Trophoblast cell (in vitro differentiated cells and primary cell): ENCODE results near the gene FBXO24.
A peak's percentile ranks its signal among the peaks of the same experiment; 100 is the strongest.

ENCODE experiments used
- DNase-seq, 2 donors: peaks; one replicate each; pipeline ENCODE4 v3.0.0-alpha.2; 2016
- H2AFZ ChIP-seq: 2 replicates; pipeline ENCODE4 v1.6.1; 2013; ENCODE audit warnings: low read length, moderate library complexity, mild to moderate bottlenecking; ENCODE audit not compliant: insufficient read depth, poor library complexity
- H2AK5ac ChIP-seq: 2 replicates; pipeline ENCODE4 v1.6.1; 2013; ENCODE audit warnings: mild to moderate bottlenecking, low read length
- H2BK120ac ChIP-seq: 2 replicates; pipeline ENCODE4 v1.6.1; 2013; ENCODE audit warnings: low read length, mild to moderate bottlenecking, moderate library complexity; ENCODE audit not compliant: insufficient read depth, poor library complexity
- H2BK12ac ChIP-seq: 2 replicates; pipeline ENCODE4 v1.6.1; 2013; ENCODE audit warnings: mild to moderate bottlenecking, low read length, moderate library complexity
- H2BK5ac ChIP-seq: 2 replicates; pipeline ENCODE4 v1.6.1; 2013; ENCODE audit warnings: low read length, low read depth, moderate library complexity, mild to moderate bottlenecking; ENCODE audit not compliant: poor library complexity
- H3K14ac ChIP-seq: 2 replicates; pipeline ENCODE4 v1.6.1; 2013; ENCODE audit warnings: mild to moderate bottlenecking, low read length
- H3K18ac ChIP-seq: 2 replicates; pipeline ENCODE4 v1.6.1; 2013; ENCODE audit warnings: mild to moderate bottlenecking, low read length
- H3K23ac ChIP-seq: 2 replicates; pipeline ENCODE4 v1.6.1; 2013; ENCODE audit warnings: low read length
- H3K27ac ChIP-seq: 2 replicates; pipeline ENCODE4 v1.5.1; 2013; ENCODE audit warnings: low read depth, mild to moderate bottlenecking, inconsistent platforms, low read length, moderate library complexity
- H3K27me3 ChIP-seq: 2 replicates; pipeline ENCODE4 v1.6.1; 2013; ENCODE audit warnings: inconsistent platforms, mild to moderate bottlenecking, low read length, moderate library complexity; ENCODE audit not compliant: insufficient read depth
- H3K36me3 ChIP-seq, 2 experiments: 1 replicate in 1 of 2; 2 replicates in 1 of 2; pipeline ENCODE4 v1.6.1; 2013; ENCODE audit warnings: low read length in 2 of 2, mild to moderate bottlenecking in 2 of 2, moderate library complexity in 1 of 2; ENCODE audit not compliant: insufficient read depth in 2 of 2, control insufficient read depth in 1 of 2
- H3K4ac ChIP-seq: 2 replicates; pipeline ENCODE4 v1.6.1; 2013; ENCODE audit warnings: low read depth, mild to moderate bottlenecking, low read length, moderate library complexity
- H3K4me1 ChIP-seq, 2 experiments: 1 replicate in 1 of 2; 2 replicates in 1 of 2; pipeline ENCODE4 v1.6.1; 2013; ENCODE audit warnings: low read length in 2 of 2, mild to moderate bottlenecking in 2 of 2, moderate library complexity in 1 of 2; ENCODE audit not compliant: insufficient read depth in 2 of 2, control insufficient read depth in 1 of 2
- H3K4me2 ChIP-seq: 2 replicates; pipeline ENCODE4 v1.6.1; 2013; ENCODE audit warnings: inconsistent platforms, mild to moderate bottlenecking, low read length, moderate library complexity
- H3K4me3 ChIP-seq: 2 replicates; pipeline ENCODE4 v1.5.1; 2013; ENCODE audit warnings: mild to moderate bottlenecking, low read depth, low read length, inconsistent platforms
- H3K79me1 ChIP-seq: one replicate; pipeline ENCODE4 v1.6.1; 2013; ENCODE audit warnings: low read length
- H3K79me2 ChIP-seq: 2 replicates; pipeline ENCODE4 v1.6.1; 2013; ENCODE audit warnings: low read length, mild to moderate bottlenecking; ENCODE audit not compliant: control insufficient read depth, insufficient read depth, poor library complexity
- H3K9ac ChIP-seq: 2 replicates; pipeline ENCODE4 v1.6.1; 2013; ENCODE audit warnings: mild to moderate bottlenecking, low read length
- H3K9me3 ChIP-seq: 2 replicates; pipeline ENCODE4 v1.6.1; 2013; ENCODE audit warnings: low read depth, mild to moderate bottlenecking, control low read depth, inconsistent platforms, low read length; ENCODE audit not compliant: insufficient read depth
- H4K12ac ChIP-seq: 2 replicates; pipeline ENCODE4 v1.6.1; 2013; ENCODE audit warnings: low read depth, mild to moderate bottlenecking, low read length, moderate library complexity
- H4K8ac ChIP-seq: 2 replicates; pipeline ENCODE4 v1.6.1; 2013; ENCODE audit warnings: low read depth, mild to moderate bottlenecking, low read length, moderate library complexity
- H4K91ac ChIP-seq: one replicate; pipeline ENCODE4 v1.6.1; 2013; ENCODE audit warnings: low read depth, mild to moderate bottlenecking, low read length, moderate library complexity
- WGBS: extraction: QIAGEN DNeasy Blood & Tissue Kit; methylation state at CpG from one replicate; pipeline ENCODE4 v1.1.7; 2013; ENCODE audit warnings: missing lambda C conversion rate; ENCODE audit not compliant: insufficient read length, insufficient coverage; ENCODE audit errors: extremely low coverage; 5-methylcytosine and 5-hydroxymethylcytosine counted together

The FBXO24 gene

GRCh38 chr7:100577103-100577502 is 9.0 kb upstream of the FBXO24 start:
- no peak for DNase-seq
- no peaks in the 10 kb centered on the region for H3K79me2 ChIP-seq
- no peak overlapping the region for H3K14ac ChIP-seq
- H2AFZ ChIP-seq: no peak overlapping the region
- no peak overlapping the region for H3K9ac ChIP-seq
- no peaks in the 10 kb centered on the region for H3K27me3 ChIP-seq
- no peak overlapping the region for H2BK5ac ChIP-seq
- H3K36me3 ChIP-seq: peaks cover 79 to 83% of the 10 kb centered on the region in 2 experiments
- no peak overlapping the region for H3K4me2 ChIP-seq
- H3K9me3 ChIP-seq: peaks cover 3% of the 10 kb centered on the region
- no peak overlapping the region for H4K91ac ChIP-seq
- H2BK120ac ChIP-seq: no peak overlapping the region
- no peak overlapping the region for H4K12ac ChIP-seq
- no peak overlapping the region for H3K27ac ChIP-seq
- H3K4me3 ChIP-seq: no peak overlapping the region
- WGBS: no CpG with 5 or more reads among the region's 24 CpGs
- H3K18ac ChIP-seq: no peak overlapping the region
- no peak overlapping the region for H2AK5ac ChIP-seq
- H3K4me1 ChIP-seq: peaks cover 5 to 7% of the 10 kb centered on the region in 2 experiments
- no peak overlapping the region for H3K23ac ChIP-seq
- H3K79me1 ChIP-seq: no peaks in the 10 kb centered on the region
- no peak overlapping the region for H2BK12ac ChIP-seq
- H4K8ac ChIP-seq: no peak overlapping the region
- no peak overlapping the region for H3K4ac ChIP-seq

DNA sequence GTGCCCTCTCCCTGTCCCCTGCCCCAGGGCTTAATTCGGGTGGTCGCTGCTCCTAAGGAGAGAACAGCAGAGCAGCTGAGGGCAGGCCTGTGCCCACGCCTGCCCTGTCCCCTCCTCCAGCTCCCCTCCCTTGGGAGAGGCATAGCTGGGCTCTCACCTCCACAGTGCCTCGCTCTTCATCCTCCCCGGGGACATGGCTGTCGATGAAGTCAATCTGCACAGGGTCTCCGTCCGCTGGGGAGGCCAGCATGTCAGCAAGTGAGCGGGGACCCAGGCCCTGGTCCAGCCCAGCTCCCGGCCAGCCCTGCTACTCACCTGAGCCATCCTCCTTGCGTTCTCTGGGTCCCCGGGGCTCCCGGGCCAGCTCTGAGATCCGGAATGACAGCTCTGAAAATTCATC is 8.6 kb upstream of the FBXO24 start:
- H4K91ac ChIP-seq: no peak overlapping the region
- H3K9ac ChIP-seq: no peak overlapping the region
- no CpG with 5 or more reads among the region's 14 CpGs for WGBS
- H3K27ac ChIP-seq: no peak overlapping the region
- no peak overlapping the region for H3K4me3 ChIP-seq
- no peaks in the 10 kb centered on the region for H3K79me1 ChIP-seq
- H2AK5ac ChIP-seq: no peak overlapping the region
- H3K4me2 ChIP-seq: no peak overlapping the region
- DNase-seq: no peak
- no peak overlapping the region for H2BK120ac ChIP-seq
- no peak overlapping the region for H3K18ac ChIP-seq
- H2AFZ ChIP-seq: no peak overlapping the region
- H3K36me3 ChIP-seq: peaks cover 82 to 87% of the 10 kb centered on the region in 2 experiments
- no peak overlapping the region for H3K14ac ChIP-seq
- no peak overlapping the region for H3K23ac ChIP-seq
- no peaks in the 10 kb centered on the region for H3K79me2 ChIP-seq
- no peak overlapping the region for H4K8ac ChIP-seq
- H3K4me1 ChIP-seq: peaks cover 3% of the 10 kb centered on the region in 2 experiments
- no peak overlapping the region for H2BK5ac ChIP-seq
- H3K4ac ChIP-seq: no peak overlapping the region
- no peak overlapping the region for H4K12ac ChIP-seq
- no peak overlapping the region for H2BK12ac ChIP-seq
- H3K27me3 ChIP-seq: no peaks in the 10 kb centered on the region
- H3K9me3 ChIP-seq: peaks cover 3% of the 10 kb centered on the region

DNA sequence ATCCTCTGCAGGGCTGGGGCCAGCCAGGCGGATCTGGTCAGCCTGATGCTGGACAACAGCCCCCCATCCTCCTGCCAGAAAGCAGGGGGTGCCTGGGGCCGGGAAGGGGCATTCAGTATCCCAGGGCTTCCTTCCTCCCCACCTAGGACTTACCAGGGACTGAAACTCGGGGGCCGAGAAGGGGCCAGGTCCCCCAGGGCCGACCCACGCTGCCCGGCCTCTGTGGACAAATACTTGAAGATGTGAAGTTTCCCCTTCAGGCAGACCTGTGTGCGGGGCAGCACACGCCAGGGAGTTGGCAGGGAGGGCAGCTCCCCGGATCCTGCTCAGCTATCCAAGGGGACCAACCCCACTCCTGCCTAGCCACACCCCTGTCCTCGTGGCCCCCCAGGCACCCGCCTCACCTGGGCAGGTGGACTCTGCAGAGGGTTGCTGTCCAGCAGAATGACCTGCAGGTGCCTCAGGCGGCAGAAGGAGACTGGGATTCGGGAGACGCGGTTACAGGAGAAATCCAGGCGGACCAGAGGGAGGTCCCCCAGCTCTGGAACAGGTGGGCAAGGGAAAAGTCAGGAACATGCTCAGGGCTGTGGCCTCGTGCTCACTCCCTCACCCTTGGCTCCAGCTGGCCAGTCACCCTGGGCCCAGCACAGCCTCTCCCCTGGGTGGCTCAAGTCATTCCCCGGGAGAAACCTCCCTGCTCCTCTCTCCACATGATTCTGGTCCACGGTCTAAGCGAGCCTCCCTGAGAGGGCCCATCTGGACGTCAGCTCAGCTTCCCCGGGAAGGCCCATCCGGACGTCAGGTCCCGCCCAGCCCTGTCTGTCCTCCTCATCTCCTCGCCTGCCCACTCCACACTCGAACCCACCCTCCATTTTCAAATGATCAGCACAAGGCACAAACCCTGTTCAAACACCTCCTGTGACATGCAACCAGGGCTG is 7.6 kb upstream of the FBXO24 start:
- Histone ChIP-seq H2BK5ac (no peak overlapping the region), H3K4me1 (peaks cover 3 to 5% of the 10 kb centered on the region in 2 experiments), H2BK120ac (no peak overlapping the region), H3K4me2 (no peak overlapping the region), H3K18ac (no peak overlapping the region), H3K79me2 (no peaks in the 10 kb centered on the region), H2BK12ac (no peak overlapping the region), H3K36me3 (peaks cover 81 to 89% of the 10 kb centered on the region in 2 experiments), H3K79me1 (no peaks in the 10 kb centered on the region), H2AFZ (no peak overlapping the region), H4K8ac (no peak overlapping the region), H3K4me3 (no peak overlapping the region), H3K23ac (no peak overlapping the region), H2AK5ac (no peak overlapping the region), H3K27me3 (no peaks in the 10 kb centered on the region), H4K12ac (no peak overlapping the region), H3K4ac (no peak overlapping the region), H3K27ac (no peak overlapping the region), H3K14ac (no peak overlapping the region), H3K9ac (no peak overlapping the region), H3K9me3 (peaks cover 3% of the 10 kb centered on the region), H4K91ac (no peak overlapping the region)
- WGBS: no CpG with 5 or more reads among the region's 28 CpGs
- DNase-seq: no peak

DNA sequence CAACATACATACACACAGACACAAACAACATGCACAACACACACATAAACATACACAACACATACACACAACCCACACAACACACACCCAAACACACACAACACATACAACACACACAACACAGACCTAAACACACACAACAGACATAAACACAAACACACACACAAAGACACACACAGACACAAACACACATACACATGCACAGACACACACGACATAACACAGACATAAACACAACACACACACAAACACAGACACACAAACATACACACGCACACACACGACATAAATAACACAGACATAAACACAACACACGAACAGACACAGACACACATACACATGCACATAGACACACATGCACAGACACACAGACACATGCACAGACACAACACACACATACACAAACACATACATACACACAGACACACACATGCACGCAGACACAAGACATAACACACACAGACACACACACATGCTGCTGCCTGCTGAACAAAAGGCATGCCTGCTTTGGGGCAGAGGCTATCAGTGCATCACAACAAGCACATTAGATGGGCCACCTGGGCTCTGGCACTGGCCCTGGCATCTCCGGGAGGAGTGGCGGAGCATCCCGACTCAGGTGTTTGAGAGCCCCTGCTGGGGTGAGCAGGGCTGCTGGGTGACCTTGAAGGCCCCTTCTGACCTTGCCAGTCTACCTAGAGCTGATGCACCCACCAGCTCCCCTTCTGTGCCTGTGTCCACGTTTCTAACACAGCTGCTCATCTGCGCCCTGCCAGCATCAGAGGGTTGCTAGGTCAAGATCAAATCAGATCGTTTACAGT is 5.5 kb upstream of the FBXO24 start:
- H4K12ac ChIP-seq: no peak overlapping the region
- H3K4me3 ChIP-seq: peak overlapping the region; percentile 27
- H4K91ac ChIP-seq: no peak overlapping the region
- no peak overlapping the region for H2AK5ac ChIP-seq
- no peak overlapping the region for H2BK5ac ChIP-seq
- 100% methylated on average over 2 of the region's 11 CpGs for WGBS
- no peak overlapping the region for H3K14ac ChIP-seq
- no peak overlapping the region for H3K9ac ChIP-seq
- no peak overlapping the region for H2AFZ ChIP-seq
- H2BK12ac ChIP-seq: no peak overlapping the region
- peaks cover 12 to 19% of the 10 kb centered on the region in 2 experiments for H3K4me1 ChIP-seq
- H3K79me1 ChIP-seq: peaks cover 10% of the 10 kb centered on the region
- H3K23ac ChIP-seq: no peak overlapping the region
- H3K9me3 ChIP-seq: peaks cover 3% of the 10 kb centered on the region
- H3K4ac ChIP-seq: no peak overlapping the region
- H2BK120ac ChIP-seq: no peak overlapping the region
- H3K27ac ChIP-seq: no peak overlapping the region
- DNase-seq: no peak
- no peak overlapping the region for H3K18ac ChIP-seq
- H3K79me2 ChIP-seq: peaks cover 3% of the 10 kb centered on the region
- H4K8ac ChIP-seq: no peak overlapping the region
- H3K36me3 ChIP-seq: peaks cover 65 to 71% of the 10 kb centered on the region in 2 experiments
- H3K4me2 ChIP-seq: no peak overlapping the region
- H3K27me3 ChIP-seq: no peaks in the 10 kb centered on the region
